Peyer's patch (tissue), 4 donors: Measurements from ENCODE around the gene ZPR1.

Experiments
- POLR2A ChIP-seq, 2 donors: fragments of 450-650 bp; IDR thresholded peaks; one replicate each; pipeline ENCODE4 v1.5.1; 2017; ENCODE audit warnings: antibody characterized with exemption in 2 of 2, mild to moderate bottlenecking in 2 of 2, moderate library complexity in 2 of 2
- TF ChIP-seq, protein P1 (sequence below), 6 experiments: fragments of 450-650 bp in 4 of 6; fragments of 200-600 bp in 2 of 6; sonication (generic) in 1 of 6; IDR thresholded peaks; one replicate each; pipeline ENCODE4 v1.5.1; 2017 to 2019; ENCODE audit warnings: antibody characterized with exemption in 6 of 6, mild to moderate bottlenecking in 3 of 6, moderate library complexity in 1 of 6

DNA sequence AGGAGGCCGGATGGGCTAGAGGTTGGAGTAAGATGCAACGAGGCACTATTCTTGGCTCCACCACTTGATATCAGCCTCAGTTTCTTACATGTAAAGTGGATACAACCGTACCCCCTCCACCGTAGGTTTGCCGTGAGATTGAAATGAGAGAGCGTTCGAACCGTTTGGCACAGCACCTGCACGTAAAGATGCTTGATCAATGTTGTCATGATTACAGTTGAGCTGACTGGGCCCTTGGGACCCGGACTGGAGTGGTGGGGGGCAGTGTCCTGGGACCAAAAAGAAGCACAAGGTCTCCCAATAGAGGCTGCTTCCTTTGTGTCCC is 45.6 kb upstream of the ZPR1 start:
- TF ChIP-seq, protein P1, sequence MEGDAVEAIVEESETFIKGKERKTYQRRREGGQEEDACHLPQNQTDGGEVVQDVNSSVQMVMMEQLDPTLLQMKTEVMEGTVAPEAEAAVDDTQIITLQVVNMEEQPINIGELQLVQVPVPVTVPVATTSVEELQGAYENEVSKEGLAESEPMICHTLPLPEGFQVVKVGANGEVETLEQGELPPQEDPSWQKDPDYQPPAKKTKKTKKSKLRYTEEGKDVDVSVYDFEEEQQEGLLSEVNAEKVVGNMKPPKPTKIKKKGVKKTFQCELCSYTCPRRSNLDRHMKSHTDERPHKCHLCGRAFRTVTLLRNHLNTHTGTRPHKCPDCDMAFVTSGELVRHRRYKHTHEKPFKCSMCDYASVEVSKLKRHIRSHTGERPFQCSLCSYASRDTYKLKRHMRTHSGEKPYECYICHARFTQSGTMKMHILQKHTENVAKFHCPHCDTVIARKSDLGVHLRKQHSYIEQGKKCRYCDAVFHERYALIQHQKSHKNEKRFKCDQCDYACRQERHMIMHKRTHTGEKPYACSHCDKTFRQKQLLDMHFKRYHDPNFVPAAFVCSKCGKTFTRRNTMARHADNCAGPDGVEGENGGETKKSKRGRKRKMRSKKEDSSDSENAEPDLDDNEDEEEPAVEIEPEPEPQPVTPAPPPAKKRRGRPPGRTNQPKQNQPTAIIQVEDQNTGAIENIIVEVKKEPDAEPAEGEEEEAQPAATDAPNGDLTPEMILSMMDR (IDR thresholded peaks at IDR 0.05): no peak
- no peak for TF ChIP-seq POLR2A (IDR thresholded peaks at IDR 0.05)
